ENCODE measurements around the gene CDH23.

DNA sequence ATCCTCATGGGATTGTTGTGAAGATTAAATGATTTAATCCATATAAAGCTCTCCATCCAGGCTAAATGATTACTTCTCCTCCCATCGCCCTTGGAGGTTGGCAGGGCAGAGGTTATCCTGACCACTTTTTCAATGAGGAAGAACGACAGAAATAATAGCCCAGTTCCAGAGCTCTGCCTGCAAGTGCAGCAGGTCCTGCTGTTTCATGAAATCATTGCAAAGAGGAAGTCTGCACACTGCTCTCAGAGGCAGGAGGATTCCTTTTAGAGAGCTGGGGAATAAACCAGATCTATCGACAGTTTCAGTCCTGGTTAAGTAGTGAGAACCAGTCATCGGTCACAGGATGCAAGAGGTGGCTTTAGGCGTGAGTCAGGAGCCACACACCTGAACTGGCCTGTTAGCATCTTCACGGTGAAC lies 25.0 kb upstream of the CDH23 start:
- TF ChIP-seq EZH2 (IDR thresholded peaks at IDR 0.05; ENCODE audit: insufficient read depth, poor library complexity, severe bottlenecking) = no peak
- TF ChIP-seq EZH2phosphoT487 (IDR thresholded peaks at IDR 0.05; ENCODE audit: insufficient read depth, low read depth) = no peak

Data from GM23248 (cell line).